NB4 (cell line): Measurements from ENCODE around the gene MOB3B.

Experiments used
- DNase-seq: peaks from one replicate; pipeline ENCODE4 v3.0.0; 2010; ENCODE audit warnings: low read depth
- H3K4me3 ChIP-seq: one replicate; pipeline ENCODE4 v1.5.1; 2011; ENCODE audit warnings: mild to moderate bottlenecking, low read depth, low read length, moderate library complexity
- MYC ChIP-seq: IDR thresholded peaks from 2 replicates; pipeline ENCODE4 v1.6.1; 2011; ENCODE audit warnings: low read depth, low read length
- POLR2A ChIP-seq: IDR thresholded peaks from 2 replicates; pipeline ENCODE4 v1.6.1; 2011; ENCODE audit warnings: mild to moderate bottlenecking; ENCODE audit not compliant: insufficient read length; ENCODE audit errors: extremely low read depth
- TF ChIP-seq, protein P1 (sequence below): IDR thresholded peaks from 2 replicates; pipeline ENCODE4 v1.6.1; 2011; ENCODE audit warnings: low read depth, low read length
- TF ChIP-seq, protein P2 (sequence below): IDR thresholded peaks from one replicate; pipeline ENCODE4 v1.5.1; 2012; ENCODE audit warnings: low read depth, low read length

MOB3B gene

DNA sequence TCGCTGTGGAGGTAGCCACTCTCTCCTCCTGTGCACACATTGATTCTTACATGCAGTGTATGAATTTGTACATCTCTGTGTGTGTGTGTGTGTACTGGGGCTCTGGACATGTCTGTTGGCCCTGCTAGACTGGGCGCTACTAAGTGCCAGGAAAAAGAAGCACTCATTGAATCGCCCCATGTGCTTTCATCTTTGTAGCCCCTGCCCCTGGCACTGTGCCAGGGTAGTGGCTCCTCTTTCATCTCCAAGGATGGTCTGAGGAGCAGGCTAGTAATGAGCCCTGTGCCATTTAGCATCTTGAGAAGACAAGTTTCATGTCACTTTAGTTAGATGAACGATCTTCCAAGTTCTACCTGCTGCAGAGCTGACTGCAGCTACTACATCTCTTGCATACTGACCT is 198.2 kb downstream of the MOB3B start:
- no peak for DNase-seq
- TF ChIP-seq POLR2A (no peak), MYC (no peak)
- TF ChIP-seq, protein P1, sequence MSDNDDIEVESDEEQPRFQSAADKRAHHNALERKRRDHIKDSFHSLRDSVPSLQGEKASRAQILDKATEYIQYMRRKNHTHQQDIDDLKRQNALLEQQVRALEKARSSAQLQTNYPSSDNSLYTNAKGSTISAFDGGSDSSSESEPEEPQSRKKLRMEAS, result no peak
- TF ChIP-seq, protein P2, sequence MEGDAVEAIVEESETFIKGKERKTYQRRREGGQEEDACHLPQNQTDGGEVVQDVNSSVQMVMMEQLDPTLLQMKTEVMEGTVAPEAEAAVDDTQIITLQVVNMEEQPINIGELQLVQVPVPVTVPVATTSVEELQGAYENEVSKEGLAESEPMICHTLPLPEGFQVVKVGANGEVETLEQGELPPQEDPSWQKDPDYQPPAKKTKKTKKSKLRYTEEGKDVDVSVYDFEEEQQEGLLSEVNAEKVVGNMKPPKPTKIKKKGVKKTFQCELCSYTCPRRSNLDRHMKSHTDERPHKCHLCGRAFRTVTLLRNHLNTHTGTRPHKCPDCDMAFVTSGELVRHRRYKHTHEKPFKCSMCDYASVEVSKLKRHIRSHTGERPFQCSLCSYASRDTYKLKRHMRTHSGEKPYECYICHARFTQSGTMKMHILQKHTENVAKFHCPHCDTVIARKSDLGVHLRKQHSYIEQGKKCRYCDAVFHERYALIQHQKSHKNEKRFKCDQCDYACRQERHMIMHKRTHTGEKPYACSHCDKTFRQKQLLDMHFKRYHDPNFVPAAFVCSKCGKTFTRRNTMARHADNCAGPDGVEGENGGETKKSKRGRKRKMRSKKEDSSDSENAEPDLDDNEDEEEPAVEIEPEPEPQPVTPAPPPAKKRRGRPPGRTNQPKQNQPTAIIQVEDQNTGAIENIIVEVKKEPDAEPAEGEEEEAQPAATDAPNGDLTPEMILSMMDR, result no peak
- no peak overlapping the region for H3K4me3 ChIP-seq

DNA sequence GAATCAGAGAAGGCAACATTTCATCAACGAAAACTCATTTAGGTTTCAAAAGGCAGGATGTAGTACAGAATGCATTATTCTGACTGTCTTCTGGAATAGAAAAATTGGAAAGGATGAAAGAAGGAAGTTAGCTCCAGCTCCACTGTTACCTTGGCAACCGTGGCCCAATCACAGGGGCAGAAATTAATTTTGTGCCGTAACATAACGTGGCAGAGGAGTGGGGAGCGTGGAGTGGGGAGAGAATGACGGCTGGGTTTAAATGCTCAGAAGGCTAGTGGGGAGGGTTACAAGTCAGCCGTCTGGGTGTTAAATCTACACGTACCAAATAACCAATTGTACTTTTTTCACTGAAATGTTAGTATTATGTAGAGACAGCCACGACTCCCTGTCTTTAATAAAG is 200.3 kb downstream of the MOB3B start:
- no peak for DNase-seq
- H3K4me3 ChIP-seq, result no peak overlapping the region
- TF ChIP-seq, protein P2, result no peak
- TF ChIP-seq MYC (no peak), POLR2A (no peak)
- TF ChIP-seq, protein P1, result no peak

DNA sequence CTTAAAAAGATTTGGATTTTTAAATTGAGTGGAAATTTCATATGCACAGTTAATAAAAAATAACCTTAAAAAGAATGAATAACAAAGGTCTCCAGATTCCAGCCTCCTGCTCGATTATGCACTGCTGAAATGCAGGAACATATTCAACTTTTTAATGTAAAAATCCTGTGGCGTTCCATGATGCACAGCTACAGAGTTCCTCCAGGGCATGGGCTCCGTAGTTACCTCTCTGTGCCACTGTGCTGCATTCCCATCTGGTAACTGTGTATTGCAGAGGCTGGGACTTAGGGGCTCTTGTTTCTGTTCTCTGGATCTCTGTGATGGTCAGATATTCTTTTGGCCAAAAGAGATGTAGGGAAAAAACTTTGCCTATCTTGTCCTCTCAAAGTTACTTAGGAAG is 201.1 kb downstream of the MOB3B start:
- no peak overlapping the region for H3K4me3 ChIP-seq
- TF ChIP-seq MYC, result no peak

GRCh38 chr9:27311184-27311583 is 218.4 kb downstream of the MOB3B start:
- TF ChIP-seq, protein P1, result no peak
- no peak for TF ChIP-seq MYC
- no peak for TF ChIP-seq POLR2A
- TF ChIP-seq, protein P2, result no peak
- no peak for DNase-seq
- no peak overlapping the region for H3K4me3 ChIP-seq

More for the DNA sequence above, 201.1 kb downstream of the MOB3B start:
- no peak for DNase-seq

- no peak for TF ChIP-seq POLR2A
- TF ChIP-seq, protein P1, result no peak
- DNase-seq, result no peak
- no peak overlapping the region for H3K4me3 ChIP-seq
Measured at GRCh38 chr9:27310582-27310981, 219.0 kb downstream of the MOB3B start.

DNA sequence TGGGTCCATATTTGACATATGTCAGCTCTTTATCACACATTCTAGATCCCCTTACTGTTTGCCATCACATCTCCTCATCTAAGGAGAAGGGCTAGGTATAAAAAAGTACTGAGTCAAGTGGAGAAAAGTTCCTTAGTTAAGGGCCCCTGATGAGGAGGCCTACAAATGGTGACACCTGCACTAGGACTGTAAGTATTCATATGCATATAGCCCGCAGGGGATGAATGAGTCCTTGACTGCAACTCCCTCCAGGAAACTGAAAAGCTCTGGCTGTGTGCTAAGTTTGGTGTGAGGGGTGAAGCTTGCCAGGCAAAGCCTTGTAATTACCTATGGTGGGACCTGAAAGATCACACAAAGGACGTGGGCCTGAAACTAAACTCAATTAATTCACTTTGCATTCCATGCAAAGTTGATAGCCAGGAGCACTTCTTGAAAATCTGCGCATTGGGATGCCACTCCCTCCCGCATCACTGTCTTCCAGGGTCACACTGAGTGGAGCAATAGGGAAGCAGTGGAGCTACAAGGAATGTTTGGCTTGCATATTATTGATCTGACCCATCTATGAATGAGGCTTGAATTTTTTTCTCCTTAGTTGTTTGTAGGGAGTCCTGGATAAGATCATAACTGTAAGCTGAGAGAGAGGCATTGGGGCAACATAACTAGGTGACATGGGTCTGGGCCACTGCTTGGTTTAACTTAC is 220.8 kb downstream of the MOB3B start:
- DNase-seq, result no peak
- TF ChIP-seq MYC (no peak), POLR2A (no peak)
- TF ChIP-seq, protein P1, result no peak
- TF ChIP-seq, protein P2, result no peak
- H3K4me3 ChIP-seq, result no peak overlapping the region

DNA sequence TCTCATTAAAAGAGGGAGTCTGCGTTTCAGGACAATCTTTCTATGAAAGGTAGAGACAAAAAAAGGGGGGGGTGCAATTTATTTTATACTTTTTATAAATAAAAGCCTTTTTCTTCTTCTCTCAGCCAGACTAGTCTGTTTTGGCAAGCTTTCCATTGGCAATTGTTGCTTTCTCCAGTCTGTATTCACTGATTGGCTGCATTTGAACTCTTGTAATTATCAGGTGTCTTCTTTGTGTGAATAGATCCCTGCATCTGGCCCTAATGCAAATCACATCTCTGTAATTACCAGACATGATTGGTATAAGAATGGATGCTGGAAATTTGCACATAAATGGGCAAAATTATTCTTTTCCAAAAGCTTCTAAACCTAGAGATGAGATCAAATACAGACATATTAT is 225.1 kb downstream of the MOB3B start:
- no peak overlapping the region for H3K4me3 ChIP-seq
- TF ChIP-seq POLR2A (no peak), MYC (no peak)
- TF ChIP-seq, protein P1, result no peak
- TF ChIP-seq, protein P2, result no peak
- no peak for DNase-seq
